B cell (primary cell): Measurements from ENCODE around the gene TMEM141. TPM values are rescaled to one million over a fixed set of nuclear protein-coding genes. Genes with fewer than 3 reads are reported as not detected.

Experiments used
- ATAC-seq: fragments of 200-7000 bp; cut with Tn5 transposase; one replicate; pipeline ENCODE4 v1.10.0; 2021; ENCODE audit warnings: low read depth, mild to moderate bottlenecking, moderate number of reproducible peaks, moderate library complexity
- CTCF ChIA-PET: fragments of 350-600 bp; sonication (Branson Sonifier 250); formaldehyde crosslinking; loops from one replicate; lab custom pipeline; 2021; ENCODE audit warnings: antibody characterized with exemption, inconsistent platforms; lab: Charles Lee
- POLR2A ChIA-PET: fragments of 350-600 bp; sonication (Branson Sonifier 250); formaldehyde crosslinking; loops from one replicate; lab custom pipeline; 2021; ENCODE audit warnings: antibody characterized with exemption; lab: Charles Lee
- DNase-seq: peaks from one replicate; pipeline ENCODE4 v3.0.0; 2013
- H2AFZ ChIP-seq: 2 replicates; pipeline ENCODE4 v1.6.1; 2012; ENCODE audit warnings: mild to moderate bottlenecking, low read depth, low read length; ENCODE audit not compliant: insufficient read depth, poor library complexity, severe bottlenecking
- H3K27ac ChIP-seq, 2 donors: 1 replicate in 1 of 2; 2 replicates in 1 of 2; pipeline ENCODE4 v1.5.1; 2012 to 2013; ENCODE audit warnings: low read length in 2 of 2, mild to moderate bottlenecking in 2 of 2, moderate library complexity in 1 of 2
- H3K27me3 ChIP-seq, 4 experiments: fragments of 200-600 bp in 1 of 4; sonication (generic) in 1 of 4; replicated peaks in 1 of 4; 1 replicate in 2 of 4; 2 replicates in 2 of 4; pipeline versions ENCODE4 v1.6.1 to v1.7.0; 2013 to 2016; ENCODE audit warnings: low read length in 3 of 4, mild to moderate bottlenecking in 2 of 4, mixed read lengths in 1 of 4, moderate library complexity in 1 of 4; ENCODE audit not compliant: insufficient read depth in 4 of 4, control insufficient read depth in 3 of 4; ENCODE audit errors: control extremely low read depth in 1 of 4
- H3K36me3 ChIP-seq, 2 experiments: replicated peaks in 1 of 2; 1 replicate in 1 of 2; 2 replicates in 1 of 2; pipeline versions ENCODE4 v1.6.1 to v1.7.1; 2013; ENCODE audit warnings: low read length in 1 of 2; ENCODE audit not compliant: insufficient read depth in 2 of 2, control insufficient read depth in 1 of 2; ENCODE audit errors: control extremely low read depth in 1 of 2, extremely low read depth in 1 of 2
- H3K4me1 ChIP-seq, 2 donors: fragments of 200-600 bp in 1 of 2; sonication (generic) in 1 of 2; 1 replicate in 1 of 2; 2 replicates in 1 of 2; pipeline versions ENCODE4 v1.5.1 to v1.6.1; 2013 to 2017; ENCODE audit warnings: low read length in 2 of 2; ENCODE audit not compliant: control insufficient read depth in 2 of 2, insufficient read depth in 2 of 2
- H3K4me2 ChIP-seq: replicated peaks from 2 replicates; pipeline ENCODE3; 2012; ENCODE audit warnings: mild to moderate bottlenecking, low read depth, low read length; ENCODE audit not compliant: poor library complexity, severe bottlenecking
- H3K4me3 ChIP-seq, 5 experiments: fragments of 200-600 bp in 1 of 5; sonication (generic) in 1 of 5; 1 replicate in 3 of 5; 2 replicates in 2 of 5; pipeline versions ENCODE4 v1.5.1 to v1.7.0; 2011 to 2016; ENCODE audit warnings: low read length in 4 of 5, mild to moderate bottlenecking in 4 of 5, low read depth in 2 of 5, control low read depth in 1 of 5, moderate library complexity in 1 of 5; ENCODE audit not compliant: insufficient read depth in 1 of 5; ENCODE audit errors: control extremely low read depth in 1 of 5, extremely low read depth in 1 of 5
- H3K79me2 ChIP-seq: fragments of 200-600 bp; sonication (generic); one replicate; pipeline ENCODE4 v1.6.0; 2016; ENCODE audit warnings: low read length; ENCODE audit not compliant: control insufficient read depth, insufficient read depth
- H3K9ac ChIP-seq: fragments of 200-600 bp; sonication (generic); 2 replicates; pipeline ENCODE4 v1.6.1; 2017; ENCODE audit warnings: mild to moderate bottlenecking, low read length, moderate library complexity
- H3K9me3 ChIP-seq, 3 donors: one replicate each; pipeline versions ENCODE4 v1.6.1 to v1.7.1; 2013; ENCODE audit warnings: low read length in 2 of 3; ENCODE audit not compliant: control insufficient read depth in 2 of 3, insufficient read depth in 1 of 3; ENCODE audit errors: control extremely low read depth in 1 of 3
- H4K20me1 ChIP-seq: 2 replicates; pipeline ENCODE4 v1.6.0; 2012; ENCODE audit warnings: mild to moderate bottlenecking, low read length; ENCODE audit not compliant: insufficient read depth, control insufficient read depth, poor library complexity, severe bottlenecking
- H3K27ac Mint-ChIP-seq: one replicate; pipeline ENCODE4 v1.8.0; 2021; ENCODE audit warnings: mixed read lengths
- H3K27me3 Mint-ChIP-seq: one replicate; pipeline ENCODE4 v1.8.0; 2021; ENCODE audit warnings: mixed read lengths
- H3K4me1 Mint-ChIP-seq: one replicate; pipeline ENCODE4 v1.8.0; 2021; ENCODE audit warnings: mixed read lengths
- H3K4me3 Mint-ChIP-seq: one replicate; pipeline ENCODE4 v1.8.0; 2021; ENCODE audit warnings: mixed read lengths
- H3K9me3 Mint-ChIP-seq: one replicate; pipeline ENCODE4 v1.8.0; 2022; ENCODE audit warnings: mixed read lengths; ENCODE audit not compliant: insufficient read depth
- CTCF ChIP-seq: fragments of 200-600 bp; IDR thresholded peaks from one replicate; pipeline ENCODE4 v1.8.0; 2022; ENCODE audit warnings: antibody characterized with exemption, mild to moderate bottlenecking
- EZH2 ChIP-seq: IDR thresholded peaks from 2 replicates; pipeline ENCODE4 v1.6.1; 2012; ENCODE audit warnings: borderline replicate concordance, low read depth, mild to moderate bottlenecking, moderate library complexity, low read length; ENCODE audit not compliant: insufficient read depth, poor library complexity, severe bottlenecking
- WGBS: methylation state at CpG from one replicate; pipeline ENCODE4 v1.1.5; 2013; ENCODE audit warnings: missing lambda C conversion rate; ENCODE audit not compliant: insufficient coverage; 5-methylcytosine and 5-hydroxymethylcytosine counted together
- intact Hi-C: fragments of 100-400 bp; cut with micrococcal nuclease; formaldehyde crosslinking; loops from one replicate; pipeline ENCODE4 v1.10.0; 2022
- polyA plus RNA-seq: library from polyadenylated mRNA; depleted of rRNA; stranded (reverse); fragments of >200 nt; gene quantifications from 2 replicates; pipeline ENCODE4 v1.2.3, GENCODE V29; 2012
- total RNA-seq, 2 donors: library from RNA; stranded (reverse); fragments of 120-200 nt in 1 of 2; gene quantifications; 1 replicate in 1 of 2; 2 replicates in 1 of 2; pipeline versions ENCODE4 v1.2.3 to v1.2.4, GENCODE V29; 2013 to 2022

Gene TMEM141
- total and polyA plus RNA-seq, 2 donors (not counting 1 experiment from before 2014, with no cell fraction given), result 35.7 to 60.8 TPM

GRCh38 chr9:136839229-136840139 is 48.3 kb downstream of the TMEM141 start:
- H2AFZ ChIP-seq, result no peak overlapping the region
- no peaks in the 10 kb centered on the region for H3K27me3 Mint-ChIP-seq
- intact Hi-C loops, result no loop called here
- DNase-seq, result no peak
- peaks cover 0 to 6% (median 0%) of the 10 kb centered on the region in 3 donors for H3K9me3 ChIP-seq
- H3K27me3 ChIP-seq, result peaks cover 0 to 13% (median 3%) of the 10 kb centered on the region in 4 experiments
- no peak overlapping the region for H3K4me3 ChIP-seq
- 94% methylated on average over 33 of the region's 36 CpGs for WGBS
- H3K27ac Mint-ChIP-seq, result no peak overlapping the region
- ATAC-seq, result no peak
- no peak overlapping the region for H3K27ac ChIP-seq
- TF ChIP-seq CTCF (no peak), EZH2 (no peak)
- no peaks in the 10 kb centered on the region for H3K9me3 Mint-ChIP-seq
- H3K9ac ChIP-seq, result no peak overlapping the region
- ChIA-PET CTCF (interaction anchor here (3.6 kb wide), 1 partner anchor 196 kb away, joined by 29 read pairs; no protein-coding TSS in a partner anchor), POLR2A (no interaction called here)
- H3K4me2 ChIP-seq, result no peak overlapping the region
- H4K20me1 ChIP-seq, result peaks cover 13% of the 10 kb centered on the region
- H3K4me1 Mint-ChIP-seq, result peaks cover 11% of the 10 kb centered on the region
- no peak overlapping the region for H3K4me3 Mint-ChIP-seq
- H3K79me2 ChIP-seq, result no peaks in the 10 kb centered on the region
- peaks cover 11 to 26% of the 10 kb centered on the region in 2 donors for H3K4me1 ChIP-seq
- no peaks in the 10 kb centered on the region for H3K36me3 ChIP-seq
